Spinal cord (tissue), 10 donors: ENCODE measurements around the gene PRF1. TPM values are rescaled to one million over a fixed set of nuclear protein-coding genes. Genes with fewer than 3 reads are reported as not detected.

Source experiments
- DNase-seq, 6 donors: peaks; one replicate each; pipeline versions ENCODE4 v3.0.0 to v3.0.0-alpha.2; 2013 to 2015; ENCODE audit warnings: low spot score in 6 of 6, low read depth in 4 of 6
- H3K27ac ChIP-seq: one replicate; pipeline ENCODE4 v1.5.1; 2013; ENCODE audit warnings: low read depth, low read length, control low read depth
- H3K27me3 ChIP-seq: one replicate; pipeline ENCODE4 v1.6.1; 2013; ENCODE audit warnings: low read length; ENCODE audit not compliant: control insufficient read depth, insufficient read depth
- H3K36me3 ChIP-seq: one replicate; pipeline ENCODE4 v1.6.1; 2013; ENCODE audit warnings: low read length; ENCODE audit not compliant: control insufficient read depth, insufficient read depth
- H3K4me1 ChIP-seq: one replicate; pipeline ENCODE4 v1.6.1; 2013; ENCODE audit warnings: low read length; ENCODE audit not compliant: control insufficient read depth, insufficient read depth
- H3K4me3 ChIP-seq: one replicate; pipeline ENCODE4 v1.5.1; 2013; ENCODE audit warnings: low read depth, low read length, control low read depth
- H3K9me3 ChIP-seq: one replicate; pipeline ENCODE4 v1.6.1; 2013; ENCODE audit warnings: low read length; ENCODE audit not compliant: control insufficient read depth, insufficient read depth
- WGBS: methylation state at CpG from one replicate; pipeline ENCODE4 v1.1.5; 2013; ENCODE audit warnings: missing lambda C conversion rate; ENCODE audit not compliant: insufficient coverage; 5-methylcytosine and 5-hydroxymethylcytosine counted together
- polyA plus RNA-seq, 2 donors: library from polyadenylated mRNA; unstranded; fragments of 120-200 nt; gene quantifications; one replicate each; pipeline ENCODE4 v1.2.1, GENCODE V29; 2013; ENCODE audit not compliant: insufficient read length in 2 of 2
- total RNA-seq, 2 donors: library from RNA; depleted of rRNA in 1 of 2; stranded (reverse); fragments of 120-200 nt in 1 of 2; fragments of >200 nt in 1 of 2; gene quantifications; one replicate each; pipeline versions ENCODE4 v1.2.3 to v1.2.4, GENCODE V29; 2013 to 2014
- donor health status: healthy.

Gene PRF1
- total and polyA plus RNA-seq, 4 donors, result 0.16 to 0.44 (median 0.39) TPM

GRCh38 chr10:70596860-70597809 is 5.4 kb downstream of the PRF1 start:
- Histone ChIP-seq H3K4me3 (no peak overlapping the region), H3K27me3 (no peaks in the 10 kb centered on the region), H3K36me3 (peaks cover 4% of the 10 kb centered on the region), H3K9me3 (no peaks in the 10 kb centered on the region), H3K4me1 (peaks cover 29% of the 10 kb centered on the region), H3K27ac (no peak overlapping the region)
- DNase-seq, result peak in 3 of 6 donors; percentile 19 to 78 (median 72)
- WGBS, result 45% methylated on average over 4 of the region's 8 CpGs

GRCh38 chr10:70596110-70596798 is 6.3 kb downstream of the PRF1 start:
- no peak overlapping the region for H3K4me3 ChIP-seq
- H3K27ac ChIP-seq, result no peak overlapping the region
- no peaks in the 10 kb centered on the region for H3K9me3 ChIP-seq
- peaks cover 4% of the 10 kb centered on the region for H3K36me3 ChIP-seq
- H3K27me3 ChIP-seq, result no peaks in the 10 kb centered on the region
- 24% methylated on average over 9 of the region's 14 CpGs for WGBS
- DNase-seq, result peak in 4 of 6 donors; percentile 52 to 85 (median 76)
- peaks cover 29% of the 10 kb centered on the region for H3K4me1 ChIP-seq

- Histone ChIP-seq H3K9me3 (no peaks in the 10 kb centered on the region), H3K27ac (no peak overlapping the region), H3K4me3 (no peak overlapping the region), H3K27me3 (no peaks in the 10 kb centered on the region), H3K4me1 (peaks cover 29% of the 10 kb centered on the region), H3K36me3 (peaks cover 3% of the 10 kb centered on the region)
- 100% methylated on average over 2 of the region's 5 CpGs for WGBS
- DNase-seq, result no peak
Measured at GRCh38 chr10:70595566-70596016, 7.0 kb downstream of the PRF1 start.

- Histone ChIP-seq H3K27me3 (no peaks in the 10 kb centered on the region), H3K9me3 (no peaks in the 10 kb centered on the region), H3K4me1 (peaks cover 29% of the 10 kb centered on the region), H3K4me3 (no peak overlapping the region), H3K36me3 (no peaks in the 10 kb centered on the region), H3K27ac (no peak overlapping the region)
- DNase-seq, result no peak
- WGBS, result 85% methylated on average over 3 of the region's 3 CpGs
Measured at GRCh38 chr10:70594161-70594560, 8.4 kb downstream of the PRF1 start.

DNA sequence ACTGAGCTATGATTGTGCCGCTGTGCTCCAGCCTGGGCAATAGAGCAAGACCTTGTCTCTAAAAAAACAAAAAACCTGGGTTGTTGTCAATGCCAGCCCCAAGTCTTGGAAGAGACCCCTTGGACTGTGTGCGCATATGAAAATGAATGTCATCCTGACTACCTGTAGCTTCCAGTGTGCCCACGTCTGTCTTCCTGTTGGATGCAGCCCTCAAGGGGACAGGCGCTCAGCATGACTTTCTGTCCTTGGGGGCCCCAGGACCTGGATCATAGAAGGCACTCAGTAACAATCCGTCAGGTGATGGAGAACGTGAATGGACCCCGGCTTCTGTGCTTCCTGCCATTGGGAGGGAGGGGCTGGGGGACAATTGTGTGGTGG is 9.0 kb downstream of the PRF1 start:
- DNase-seq, result no peak
- H3K27me3 ChIP-seq, result no peaks in the 10 kb centered on the region
- peaks cover 29% of the 10 kb centered on the region for H3K4me1 ChIP-seq
- no peak overlapping the region for H3K27ac ChIP-seq
- no peak overlapping the region for H3K4me3 ChIP-seq
- WGBS, result 93% methylated on average over 7 of the region's 7 CpGs
- H3K36me3 ChIP-seq, result no peaks in the 10 kb centered on the region
- no peaks in the 10 kb centered on the region for H3K9me3 ChIP-seq

DNA sequence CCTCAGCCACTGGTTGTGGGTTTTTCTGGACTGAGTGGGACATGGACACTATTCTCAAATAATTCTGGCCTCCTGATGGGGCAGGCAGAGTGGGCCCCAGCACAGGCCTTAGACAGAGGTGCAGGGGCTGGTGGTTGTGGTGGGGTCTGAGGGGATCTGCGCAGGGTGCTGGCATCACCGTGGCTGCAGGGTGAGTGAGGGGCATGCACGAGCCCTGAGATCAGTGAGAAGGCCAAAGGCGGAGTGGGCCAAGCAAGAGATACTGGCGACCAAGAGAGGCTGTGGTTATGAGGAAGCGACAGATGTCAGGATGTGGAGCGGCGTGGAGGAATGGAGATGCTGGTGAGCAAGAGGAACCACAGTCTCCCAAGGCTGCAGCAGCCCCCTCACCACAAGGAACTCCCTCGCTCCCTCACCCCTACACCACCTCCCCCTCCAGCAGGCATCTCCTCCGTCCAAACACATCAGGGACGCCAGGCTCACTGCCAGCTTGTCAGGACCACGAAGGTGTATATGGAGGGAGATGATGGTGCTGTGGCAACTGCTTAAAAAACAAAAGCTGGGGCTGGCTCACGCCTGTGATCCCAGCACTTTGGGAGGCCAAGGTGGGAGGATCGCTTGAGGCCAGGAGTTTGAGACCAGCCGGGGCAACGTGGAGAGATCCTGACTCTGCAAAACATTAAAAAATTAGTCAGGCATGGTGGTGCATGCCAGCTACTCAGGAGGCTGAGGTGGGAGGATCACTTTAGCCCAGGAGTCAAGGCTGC is 9.6 kb downstream of the PRF1 start:
- peaks cover 24% of the 10 kb centered on the region for H3K4me1 ChIP-seq
- DNase-seq, result no peak
- no peaks in the 10 kb centered on the region for H3K36me3 ChIP-seq
- WGBS, result 80% methylated on average over 10 of the region's 16 CpGs
- H3K27ac ChIP-seq, result no peak overlapping the region
- no peaks in the 10 kb centered on the region for H3K27me3 ChIP-seq
- no peak overlapping the region for H3K4me3 ChIP-seq
- H3K9me3 ChIP-seq, result no peaks in the 10 kb centered on the region

- WGBS, result 94% methylated on average over 2 of the region's 2 CpGs
- no peaks in the 10 kb centered on the region for H3K27me3 ChIP-seq
- no peaks in the 10 kb centered on the region for H3K9me3 ChIP-seq
- H3K36me3 ChIP-seq, result no peaks in the 10 kb centered on the region
- H3K4me3 ChIP-seq, result no peak overlapping the region
- H3K4me1 ChIP-seq, result peaks cover 17% of the 10 kb centered on the region
- H3K27ac ChIP-seq, result no peak overlapping the region
- no peak for DNase-seq
Measured at GRCh38 chr10:70592186-70592735, 10.3 kb downstream of the PRF1 start.

GRCh38 chr10:70590655-70591416 is 11.7 kb downstream of the PRF1 start:
- H3K27ac ChIP-seq, result no peak overlapping the region

More at GRCh38 chr10:70590655-70591416, 11.7 kb downstream of the PRF1 start:
- Histone ChIP-seq H3K4me1 (peaks cover 13% of the 10 kb centered on the region), H3K27me3 (no peaks in the 10 kb centered on the region), H3K36me3 (no peaks in the 10 kb centered on the region), H3K4me3 (no peak overlapping the region), H3K9me3 (no peaks in the 10 kb centered on the region)
- WGBS, result 85% methylated on average over 5 of the region's 5 CpGs
- DNase-seq, result no peak
